HG02970 (cell line): ENCODE data around the gene ELP1.

Experiments used
- ATAC-seq: cut with Tn5 transposase; IDR thresholded peaks from one replicate; pipeline ENCODE4 v1.9.1; 2021; ENCODE audit warnings: mild to moderate bottlenecking, moderate library complexity, moderate number of reproducible peaks; ENCODE audit not compliant: unreplicated experiment, low FRiP score

ELP1 gene

GRCh38 chr9:108834959-108835665 lies 98.8 kb downstream of the ELP1 start:
- ATAC-seq, result no peak

DNA sequence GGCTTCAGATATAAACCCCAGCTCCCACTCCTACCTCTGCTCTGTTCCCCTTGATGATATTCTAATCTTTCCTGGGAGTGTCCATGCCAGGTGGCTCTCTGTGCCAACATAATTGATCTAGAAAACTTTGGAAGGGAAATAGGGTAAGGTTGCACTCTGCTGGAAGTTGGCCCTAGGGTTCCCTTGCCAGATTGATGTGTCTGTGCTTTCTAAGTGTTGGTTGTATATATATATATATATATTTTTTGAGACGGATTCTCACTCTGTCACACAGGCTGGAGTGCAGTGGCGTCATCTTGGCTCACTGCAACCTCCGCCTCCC lies 101.8 kb downstream of the ELP1 start:
- ATAC-seq, result no peak

GRCh38 chr9:108831496-108832178 lies 102.3 kb downstream of the ELP1 start:
- no peak for ATAC-seq

GRCh38 chr9:108830272-108830671 lies 103.7 kb downstream of the ELP1 start:
- no peak for ATAC-seq

GRCh38 chr9:108823829-108824228 lies 110.1 kb downstream of the ELP1 start:
- no peak for ATAC-seq
